HTR-8/SVneo (cell line): ENCODE measurements around the gene RBM20.

ENCODE experiments used
- DNase-seq: peaks from one replicate; pipeline ENCODE4 v3.0.0; 2011; ENCODE audit warnings: low spot score, mixed read lengths; ENCODE audit not compliant: insufficient read length
- FAIRE-seq: peaks from 2 replicates; lab custom pipeline; 2011; peaks lifted over from hg19 to GRCh38; lab: Jason Lieb, UNC

RBM20 gene

DNA sequence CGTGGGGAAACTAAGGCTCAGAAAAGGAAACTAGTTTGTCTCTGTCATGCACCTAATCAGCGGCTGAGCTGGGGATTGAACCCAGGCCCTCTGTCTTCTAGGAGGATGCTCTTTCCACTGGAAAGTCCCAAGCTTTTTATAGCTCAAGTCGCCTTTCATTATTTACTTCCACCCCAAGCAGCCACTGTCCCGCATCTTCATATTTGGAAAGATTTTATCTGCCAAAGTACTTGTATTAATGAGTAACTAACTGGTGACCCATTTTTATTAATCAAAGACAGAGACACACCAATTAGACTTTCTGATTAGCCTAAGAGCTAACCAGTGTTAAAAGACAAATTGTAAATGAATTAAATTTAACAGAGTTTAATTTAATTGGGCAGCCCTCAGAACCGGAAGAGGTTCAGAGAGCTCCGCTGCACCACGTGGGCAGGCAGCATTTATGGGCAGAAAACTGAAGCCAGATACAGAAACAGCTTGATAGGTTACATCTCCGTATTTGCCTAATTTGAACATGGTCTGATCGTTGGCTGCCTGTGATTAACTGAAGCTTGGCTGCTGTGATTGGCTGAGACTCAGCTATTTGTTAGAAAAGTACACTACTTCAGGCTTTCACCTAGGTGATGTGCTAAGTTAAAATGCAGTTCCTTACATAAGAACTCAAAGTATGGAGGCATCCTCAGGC, 149.1 kb downstream of the RBM20 start:
- DNase-seq (no peak), FAIRE-seq (no peak)

GRCh38 chr10:110793886-110794285, 149.8 kb downstream of the RBM20 start:
- FAIRE-seq (no peak), DNase-seq (no peak)

DNA sequence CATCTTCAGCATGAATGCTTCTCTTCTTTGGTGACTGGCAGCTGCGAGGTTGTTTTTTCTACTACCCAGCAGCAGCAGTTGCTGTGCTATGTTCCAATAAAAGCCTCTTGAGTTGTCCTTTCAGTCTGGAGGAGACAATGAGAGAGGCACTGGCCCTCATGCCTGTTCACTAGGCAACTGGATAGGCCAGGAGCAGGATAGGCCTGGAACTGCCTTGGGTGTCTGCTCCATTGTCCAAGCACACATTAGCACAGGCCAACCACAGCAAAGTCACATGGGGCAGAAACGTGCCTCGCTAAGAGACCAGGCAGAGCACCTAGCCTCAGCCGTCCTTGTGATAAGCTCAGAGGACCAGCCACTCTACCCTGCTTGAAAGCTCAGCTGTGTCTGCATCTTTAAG, 150.7 kb downstream of the RBM20 start:
- no peak for DNase-seq
- no peak for FAIRE-seq

DNA sequence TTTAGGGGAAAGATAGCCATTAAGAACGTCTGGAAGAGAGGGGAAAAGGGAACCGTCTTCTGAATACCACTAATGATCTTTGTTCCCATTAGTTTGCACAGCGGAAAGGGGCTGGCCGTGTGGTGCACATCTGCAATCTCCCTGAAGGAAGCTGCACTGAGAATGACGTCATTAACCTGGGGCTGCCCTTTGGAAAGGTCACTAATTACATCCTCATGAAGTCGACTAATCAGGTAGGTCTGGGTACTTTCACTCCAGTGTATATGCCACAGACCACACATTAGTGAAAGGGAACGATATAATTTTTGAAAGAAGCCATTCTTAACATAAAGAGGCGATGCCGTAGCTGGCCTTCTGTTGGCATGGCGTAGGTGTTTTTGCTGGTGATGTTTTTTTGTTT, 153.3 kb downstream of the RBM20 start:
- FAIRE-seq (no peak), DNase-seq (no peak)

- no peak for FAIRE-seq
- DNase-seq, result no peak
These were observed 154.2 kb downstream of the RBM20 start for GRCh38 chr10:110798340-110798739.

GRCh38 chr10:110802090-110802489, 158.0 kb downstream of the RBM20 start:
- FAIRE-seq, result no peak
- peak; percentile 7 for DNase-seq

DNA sequence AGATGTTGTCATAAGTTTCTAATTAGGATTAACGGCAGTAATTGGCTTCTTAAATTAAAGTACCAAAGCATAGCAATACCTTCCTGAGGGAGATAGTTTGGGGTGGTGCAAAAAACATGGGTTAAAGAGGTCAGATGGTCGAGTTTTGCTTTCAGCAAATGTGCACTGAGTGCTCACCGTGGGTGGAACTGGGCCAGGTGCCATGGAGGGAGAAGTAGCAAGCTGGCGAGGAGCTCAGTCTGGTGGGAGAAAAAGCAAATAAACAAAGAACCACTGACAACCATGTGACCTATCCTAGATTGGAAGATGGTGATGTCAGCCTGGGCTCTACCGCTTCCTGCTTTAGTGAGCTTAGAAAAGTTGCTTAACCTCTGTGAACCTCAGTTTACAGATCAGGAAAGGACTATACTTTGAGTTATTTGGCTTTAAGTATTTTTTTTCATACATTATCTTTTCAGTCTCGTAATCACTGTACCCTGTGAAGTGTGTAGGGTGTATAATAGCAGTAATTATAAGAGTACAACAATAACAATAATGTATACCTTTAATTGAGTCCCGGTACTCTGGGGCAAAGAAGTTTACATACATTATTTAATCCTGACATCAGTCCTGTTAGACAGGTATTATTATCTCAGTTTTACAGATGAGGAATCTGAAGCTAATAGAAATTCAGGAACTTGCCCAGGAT, 158.6 kb downstream of the RBM20 start:
- FAIRE-seq (no peak), DNase-seq (peak; percentile 30)

DNA sequence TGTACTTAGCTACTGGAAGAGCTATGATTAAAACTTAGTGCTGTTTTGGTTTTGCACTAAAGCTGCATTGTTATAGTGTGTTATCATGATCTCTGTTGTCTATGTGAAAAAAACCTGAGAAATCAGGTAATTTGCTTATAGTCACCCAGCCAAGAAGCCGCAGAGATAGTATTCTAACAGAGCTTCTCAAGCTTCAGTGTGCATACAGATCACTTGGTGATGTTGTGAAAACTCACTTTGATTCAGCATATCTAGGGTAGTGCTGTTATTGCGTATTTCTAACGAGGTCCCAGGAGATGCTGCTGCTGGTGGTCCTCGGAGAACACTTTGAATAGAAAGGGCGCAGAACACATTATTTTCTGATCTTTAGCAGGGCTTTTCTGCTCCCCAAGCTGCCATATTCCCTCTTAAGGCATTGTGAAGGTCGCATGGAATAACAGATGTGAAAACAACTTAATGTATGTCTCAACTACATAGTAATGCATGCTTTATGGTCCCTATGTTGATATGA, 159.2 kb downstream of the RBM20 start:
- no peak for DNase-seq
- FAIRE-seq, result no peak

- DNase-seq (peak; percentile 27), FAIRE-seq (no peak)
These were observed 159.7 kb downstream of the RBM20 start for GRCh38 chr10:110803830-110804338.

DNA sequence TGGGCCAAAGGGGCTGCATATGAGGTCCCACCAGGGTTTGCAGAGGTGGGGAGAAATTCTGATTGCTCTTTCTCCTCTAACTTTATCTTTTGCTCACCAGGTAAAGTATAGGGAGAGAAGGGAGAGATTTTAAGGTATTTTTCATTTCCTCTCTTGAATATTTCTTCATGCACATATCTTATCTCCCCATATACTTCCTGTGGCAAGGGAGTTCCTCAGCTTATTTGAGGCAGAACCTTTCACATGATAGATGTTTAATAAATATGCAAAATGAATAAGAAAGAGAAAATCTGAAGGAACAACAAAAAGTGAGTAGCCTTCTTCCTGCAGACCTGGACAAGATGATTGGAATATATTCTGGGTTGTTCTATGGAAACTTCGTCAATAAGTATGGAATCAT, 160.2 kb downstream of the RBM20 start:
- DNase-seq, result no peak
- no peak for FAIRE-seq

- FAIRE-seq (no peak), DNase-seq (no peak)
These were observed 161.2 kb downstream of the RBM20 start for GRCh38 chr10:110805292-110805691.

DNA sequence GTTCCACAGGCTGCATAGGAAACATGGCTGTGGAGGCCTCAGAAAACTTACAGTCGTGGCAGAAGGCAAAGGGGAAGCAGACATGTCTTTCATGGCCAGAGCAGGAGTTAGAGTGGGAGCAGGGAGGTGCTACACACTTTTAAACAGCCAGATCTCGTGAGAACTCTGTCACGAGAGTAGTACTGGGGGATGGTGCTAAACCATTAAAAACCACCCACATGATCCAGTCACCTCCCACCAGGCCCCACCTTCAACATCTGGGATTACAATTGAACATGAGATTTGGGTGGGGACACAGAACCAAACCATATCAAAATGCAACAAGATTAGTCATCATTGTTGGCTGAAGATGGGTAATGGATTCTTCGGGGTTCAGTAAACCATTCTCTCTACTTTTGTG, 162.2 kb downstream of the RBM20 start:
- DNase-seq (no peak), FAIRE-seq (no peak)

GRCh38 chr10:110808123-110808522, 164.0 kb downstream of the RBM20 start:
- DNase-seq, result no peak
- no peak for FAIRE-seq

DNA sequence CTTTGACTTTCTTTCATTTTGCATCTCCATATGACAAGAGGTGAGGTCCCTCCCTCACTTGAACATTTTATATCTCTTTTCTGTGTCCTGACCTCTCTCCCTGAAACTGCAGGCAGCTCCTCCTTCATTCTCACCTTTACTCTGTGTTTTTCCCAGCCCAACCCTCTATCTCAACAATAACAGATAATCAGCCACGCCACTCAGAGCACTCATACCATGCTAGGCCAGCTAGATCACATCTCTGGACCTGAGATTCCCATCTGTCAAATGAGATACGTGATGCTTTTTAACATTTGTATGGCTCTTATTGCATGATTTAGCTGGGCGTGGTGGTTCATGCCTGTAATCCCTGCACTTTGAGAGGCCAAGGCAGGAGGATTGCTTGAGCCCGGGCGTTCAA, 164.5 kb downstream of the RBM20 start:
- DNase-seq (no peak), FAIRE-seq (no peak)

- FAIRE-seq, result no peak
These were observed 166.5 kb downstream of the RBM20 start for GRCh38 chr10:110810625-110811024.

GRCh38 chr10:110811791-110812581, 167.8 kb downstream of the RBM20 start:
- FAIRE-seq, result no peak
- DNase-seq, result no peak

More at GRCh38 chr10:110810625-110811024, 166.5 kb downstream of the RBM20 start:
- DNase-seq, result no peak

DNA sequence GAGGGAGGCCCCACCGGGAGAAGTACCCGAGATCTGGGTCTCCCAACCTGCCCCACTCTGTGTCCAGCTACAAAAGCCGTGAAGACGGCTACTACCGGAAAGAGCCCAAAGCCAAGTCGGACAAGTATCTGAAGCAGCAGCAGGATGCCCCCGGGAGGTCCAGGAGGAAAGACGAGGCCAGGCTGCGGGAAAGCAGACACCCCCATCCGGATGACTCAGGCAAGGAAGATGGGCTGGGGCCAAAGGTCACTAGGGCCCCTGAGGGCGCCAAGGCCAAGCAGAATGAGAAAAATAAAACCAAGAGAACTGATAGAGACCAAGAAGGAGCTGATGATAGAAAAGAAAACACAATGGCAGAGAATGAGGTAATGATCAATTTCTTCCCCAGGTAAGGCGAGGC, 168.4 kb downstream of the RBM20 start:
- FAIRE-seq (no peak), DNase-seq (no peak)

GRCh38 chr10:110813743-110814472, 169.8 kb downstream of the RBM20 start:
- FAIRE-seq, result no peak
- DNase-seq, result no peak

DNA sequence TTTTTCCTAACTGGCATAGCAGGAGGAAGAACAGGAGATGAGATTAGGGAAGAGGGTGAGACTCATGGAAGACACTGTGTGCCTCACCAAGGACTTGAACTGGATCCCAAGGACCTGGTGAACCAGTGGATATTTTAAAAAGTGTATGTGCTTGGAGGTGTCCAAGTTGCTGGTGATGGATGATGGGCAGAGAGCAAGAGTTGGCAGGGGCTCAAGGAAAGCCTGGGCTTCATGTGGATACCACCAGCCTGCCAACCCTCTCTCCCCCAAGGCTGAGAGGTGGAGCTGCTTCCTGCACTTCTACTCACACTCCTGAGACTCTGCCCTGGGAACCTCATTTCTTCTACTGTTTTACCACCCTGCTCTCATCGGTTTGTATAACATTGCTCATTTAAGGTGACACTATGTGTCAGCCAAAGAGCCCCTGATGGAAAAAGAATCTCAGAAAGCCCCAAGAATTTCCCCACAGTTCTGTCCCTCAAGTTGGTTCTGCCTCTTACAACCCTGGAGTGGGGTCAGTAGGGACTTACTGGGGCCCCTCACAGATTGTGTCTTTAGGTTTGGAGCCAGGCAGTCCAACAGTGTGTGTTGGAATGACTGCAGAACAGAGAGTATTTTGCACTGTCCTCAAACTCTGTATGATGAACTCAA, 171.3 kb downstream of the RBM20 start:
- DNase-seq (no peak), FAIRE-seq (no peak)

- FAIRE-seq, result no peak
- no peak for DNase-seq
These were observed 173.5 kb downstream of the RBM20 start for GRCh38 chr10:110817614-110818013.
